ENCODE measurements around the gene HDAC9. TPM values are rescaled to one million over a fixed set of nuclear protein-coding genes. Genes with fewer than 3 reads are reported as not detected.

HDAC9 gene
- total and polyA plus RNA-seq, 7 experiments from 2014 or later = 0.08 to 32.1 (median 0.30) TPM

GRCh38 chr7:18530224-18531179, 35.0 kb downstream of the HDAC9 start:
- Histone ChIP-seq H3K4me3 (ENCODE audit: low read length) (no peak overlapping the region), H3K4me1 (ENCODE audit: control insufficient read depth in 2 of 2, insufficient read depth in 2 of 2, low read length in 2 of 2) (no peaks in the 10 kb centered on the region), H3K9me3 (ENCODE audit: control insufficient read depth in 2 of 3, low read length in 3 of 3) (no peaks in the 10 kb centered on the region), H3K27me3 (ENCODE audit: control insufficient read depth in 2 of 2, insufficient read depth in 2 of 2, low read length in 2 of 2) (no peaks in the 10 kb centered on the region), H3K36me3 (ENCODE audit: control insufficient read depth in 2 of 3, insufficient read depth in 3 of 3, low read length in 3 of 3) (no peaks in the 10 kb centered on the region), H3K27ac (ENCODE audit: low read depth, low read length) (no peak overlapping the region)
- no peaks in the 10 kb centered on the region for H3K36me3 Mint-ChIP-seq
- H3K9me3 Mint-ChIP-seq = peaks cover 0 to 1% (median 0%) of the 10 kb centered on the region in 11 donors
- no peak for ATAC-seq
- H3K4me1 Mint-ChIP-seq = no peaks in the 10 kb centered on the region
- H3K4me3 Mint-ChIP-seq = no peak overlapping the region
- CTCF ChIA-PET = no interaction called here
- DNase-seq = no peak
- POLR2A ChIA-PET = no interaction called here
- intact Hi-C loops (cut with micrococcal nuclease) = no loop called here
- H3K27me3 Mint-ChIP-seq = no peaks in the 10 kb centered on the region
- no peak overlapping the region for H3K27ac Mint-ChIP-seq

GRCh38 chr7:18531539-18531938, 36.0 kb downstream of the HDAC9 start:
- ChIA-PET POLR2A (no interaction called here), CTCF (interaction anchor here (0.6 kb wide), 1 partner anchor 329 kb away, joined by 3 read pairs; no protein-coding TSS in a partner anchor)
- Mint-ChIP-seq H3K36me3 (no peaks in the 10 kb centered on the region), H3K9me3 (peaks cover 0 to 1% (median 0%) of the 10 kb centered on the region in 11 donors), H3K27me3 (no peaks in the 10 kb centered on the region), H3K4me3 (no peak overlapping the region), H3K27ac (no peak overlapping the region), H3K4me1 (no peaks in the 10 kb centered on the region)
- no peak overlapping the region for H3K4me3 ChIP-seq (ENCODE audit: low read length)
- H3K27ac ChIP-seq (ENCODE audit: low read depth, low read length) = no peak overlapping the region
- intact Hi-C loops (cut with micrococcal nuclease) = no loop called here
- H3K36me3 ChIP-seq (ENCODE audit: control insufficient read depth in 2 of 3, insufficient read depth in 3 of 3, low read length in 3 of 3) = no peaks in the 10 kb centered on the region
- no peaks in the 10 kb centered on the region for H3K4me1 ChIP-seq (ENCODE audit: control insufficient read depth in 2 of 2, insufficient read depth in 2 of 2, low read length in 2 of 2)
- no peaks in the 10 kb centered on the region for H3K9me3 ChIP-seq (ENCODE audit: control insufficient read depth in 2 of 3, low read length in 3 of 3)
- DNase-seq = no peak
- ATAC-seq = no peak
- H3K27me3 ChIP-seq (ENCODE audit: control insufficient read depth in 2 of 2, insufficient read depth in 2 of 2, low read length in 2 of 2) = no peaks in the 10 kb centered on the region

- H3K9me3 Mint-ChIP-seq = peaks cover 0 to 4% (median 0%) of the 10 kb centered on the region in 11 donors
- H3K27ac Mint-ChIP-seq = no peak overlapping the region
- no peaks in the 10 kb centered on the region for H3K36me3 Mint-ChIP-seq
- ChIA-PET POLR2A (no interaction called here), CTCF (no interaction called here)
- Histone ChIP-seq H3K9me3 (ENCODE audit: control insufficient read depth in 2 of 3, low read length in 3 of 3) (no peaks in the 10 kb centered on the region), H3K36me3 (ENCODE audit: control insufficient read depth in 2 of 3, insufficient read depth in 3 of 3, low read length in 3 of 3) (no peaks in the 10 kb centered on the region), H3K27me3 (ENCODE audit: control insufficient read depth in 2 of 2, insufficient read depth in 2 of 2, low read length in 2 of 2) (no peaks in the 10 kb centered on the region), H3K4me3 (ENCODE audit: low read length) (no peak overlapping the region), H3K4me1 (ENCODE audit: control insufficient read depth in 2 of 2, insufficient read depth in 2 of 2, low read length in 2 of 2) (no peaks in the 10 kb centered on the region), H3K27ac (ENCODE audit: low read depth, low read length) (no peak overlapping the region)
- DNase-seq (no peak), ATAC-seq (no peak)
- H3K27me3 Mint-ChIP-seq = no peaks in the 10 kb centered on the region
- intact Hi-C loops (cut with micrococcal nuclease) = no loop called here
- H3K4me1 Mint-ChIP-seq = no peaks in the 10 kb centered on the region
- no peak overlapping the region for H3K4me3 Mint-ChIP-seq
These were observed 37.3 kb downstream of the HDAC9 start for GRCh38 chr7:18532813-18533212.

- H3K36me3 ChIP-seq (ENCODE audit: control insufficient read depth in 2 of 3, insufficient read depth in 3 of 3, low read length in 3 of 3) = no peaks in the 10 kb centered on the region
- no peak for ATAC-seq
- Mint-ChIP-seq H3K27me3 (no peaks in the 10 kb centered on the region), H3K4me1 (peaks cover 0 to 1% (median 0%) of the 10 kb centered on the region in 7 donors), H3K36me3 (no peaks in the 10 kb centered on the region), H3K27ac (no peak overlapping the region), H3K4me3 (no peak overlapping the region), H3K9me3 (peaks cover 0 to 4% (median 0%) of the 10 kb centered on the region in 11 donors)
- intact Hi-C loops (cut with micrococcal nuclease) = no loop called here
- no peaks in the 10 kb centered on the region for H3K9me3 ChIP-seq (ENCODE audit: control insufficient read depth in 2 of 3, low read length in 3 of 3)
- no peak for DNase-seq
- H3K27me3 ChIP-seq (ENCODE audit: control insufficient read depth in 2 of 2, insufficient read depth in 2 of 2, low read length in 2 of 2) = no peaks in the 10 kb centered on the region
- no peak overlapping the region for H3K27ac ChIP-seq (ENCODE audit: low read depth, low read length)
- H3K4me3 ChIP-seq (ENCODE audit: low read length) = no peak overlapping the region
- no peaks in the 10 kb centered on the region for H3K4me1 ChIP-seq (ENCODE audit: control insufficient read depth in 2 of 2, insufficient read depth in 2 of 2, low read length in 2 of 2)
- POLR2A ChIA-PET = no interaction called here
- CTCF ChIA-PET = no interaction called here
These were observed 38.9 kb downstream of the HDAC9 start for GRCh38 chr7:18534481-18534880.

GRCh38 chr7:18535810-18536415, 40.4 kb downstream of the HDAC9 start:
- POLR2A ChIA-PET = no interaction called here

GRCh38 chr7:18536486-18536885, 40.9 kb downstream of the HDAC9 start:
- Histone ChIP-seq H3K4me3 (ENCODE audit: low read length) (no peak overlapping the region), H3K9me3 (ENCODE audit: control insufficient read depth in 2 of 3, low read length in 3 of 3) (no peaks in the 10 kb centered on the region), H3K27me3 (ENCODE audit: control insufficient read depth in 2 of 2, insufficient read depth in 2 of 2, low read length in 2 of 2) (no peaks in the 10 kb centered on the region), H3K36me3 (ENCODE audit: control insufficient read depth in 2 of 3, insufficient read depth in 3 of 3, low read length in 3 of 3) (no peaks in the 10 kb centered on the region), H3K4me1 (ENCODE audit: control insufficient read depth in 2 of 2, insufficient read depth in 2 of 2, low read length in 2 of 2) (no peaks in the 10 kb centered on the region), H3K27ac (ENCODE audit: low read depth, low read length) (no peak overlapping the region)
- Mint-ChIP-seq H3K4me1 (peaks cover 0 to 1% (median 0%) of the 10 kb centered on the region in 7 donors), H3K36me3 (no peaks in the 10 kb centered on the region), H3K27me3 (no peaks in the 10 kb centered on the region), H3K27ac (no peak overlapping the region), H3K9me3 (peaks cover 0 to 4% (median 0%) of the 10 kb centered on the region in 11 donors), H3K4me3 (no peak overlapping the region)
- CTCF ChIA-PET = no interaction called here
- intact Hi-C loops (cut with micrococcal nuclease) = no loop called here
- ATAC-seq = no peak
- DNase-seq = no peak
- POLR2A ChIA-PET = no interaction called here

More at GRCh38 chr7:18535810-18536415, 40.4 kb downstream of the HDAC9 start:
- intact Hi-C loops (cut with micrococcal nuclease) = no loop called here
- Histone ChIP-seq H3K4me3 (ENCODE audit: low read length) (no peak overlapping the region), H3K27me3 (ENCODE audit: control insufficient read depth in 2 of 2, insufficient read depth in 2 of 2, low read length in 2 of 2) (no peaks in the 10 kb centered on the region), H3K27ac (ENCODE audit: low read depth, low read length) (no peak overlapping the region), H3K9me3 (ENCODE audit: control insufficient read depth in 2 of 3, low read length in 3 of 3) (no peaks in the 10 kb centered on the region), H3K36me3 (ENCODE audit: control insufficient read depth in 2 of 3, insufficient read depth in 3 of 3, low read length in 3 of 3) (no peaks in the 10 kb centered on the region), H3K4me1 (ENCODE audit: control insufficient read depth in 2 of 2, insufficient read depth in 2 of 2, low read length in 2 of 2) (no peaks in the 10 kb centered on the region)
- ATAC-seq (no peak), DNase-seq (no peak)
- Mint-ChIP-seq H3K4me1 (peaks cover 0 to 1% (median 0%) of the 10 kb centered on the region in 7 donors), H3K27me3 (no peaks in the 10 kb centered on the region), H3K36me3 (no peaks in the 10 kb centered on the region), H3K27ac (no peak overlapping the region), H3K4me3 (no peak overlapping the region), H3K9me3 (peaks cover 0 to 4% (median 0%) of the 10 kb centered on the region in 11 donors)
- CTCF ChIA-PET = no interaction called here
